NCI-H526 treated with DMSO at 0.1 percent for 48 hours (cell line): Measurements from ENCODE around the gene RBM41.
"Not testable (repeated sequence)": the region's sequence is repeated elsewhere in the genome, so short reads cannot be mapped to it uniquely, and the experiment has no call there.

Experiments
- DNase-seq: peaks from one replicate; lab custom pipeline; 2025; lab: John Stamatoyannopoulos, UW

The RBM41 gene

GRCh38 chrX:107118322-107119147 lies at the start of gene RBM41:
Gene RBM41 (minus strand): TSS chrX:107118822. CDS start chrX:107118773, 49 bp downstream.
- peak; percentile 40 for DNase-seq

GRCh38 chrX:107168257-107168656 lies 49.6 kb upstream of the RBM41 start:
- DNase-seq: no peak

DNA sequence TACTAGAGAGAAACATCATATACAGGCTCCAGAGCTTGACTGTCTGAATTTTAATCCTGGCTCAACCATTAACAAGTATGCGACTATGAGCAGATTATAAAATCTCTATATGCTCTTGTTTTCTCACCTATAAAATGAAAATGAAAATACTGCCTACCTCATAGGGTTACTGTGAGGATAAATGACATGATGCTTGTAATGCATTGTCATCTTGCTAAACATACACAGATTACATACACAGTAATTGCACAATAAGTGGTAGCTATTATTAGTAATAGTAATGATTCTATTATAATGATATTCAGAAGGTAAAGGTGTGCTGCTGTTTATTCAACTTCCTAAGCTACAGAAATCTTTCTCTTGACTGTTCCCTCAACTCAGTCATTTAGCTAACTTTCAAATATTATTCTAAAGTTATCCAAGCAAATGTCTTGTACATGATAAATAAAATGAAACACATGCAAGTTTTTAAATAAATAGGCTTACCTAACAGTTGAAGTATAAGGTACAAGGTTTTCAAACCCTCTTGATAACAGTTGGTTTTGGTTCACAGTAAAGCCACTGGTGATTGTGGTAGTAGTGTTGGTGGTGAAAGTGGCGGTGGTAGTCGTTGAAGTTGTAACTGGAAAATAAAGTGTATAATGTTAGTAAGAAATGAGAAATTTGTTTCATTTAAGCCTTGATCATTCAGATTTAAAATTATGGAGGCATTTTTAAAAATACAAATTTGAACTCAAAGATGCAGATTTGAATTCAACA lies 48.7 kb upstream of the RBM41 start:
- DNase-seq: no peak

- DNase-seq: not testable (repeated sequence)
Measured at GRCh38 chrX:107157618-107158017, 39.0 kb upstream of the RBM41 start.

- not testable (repeated sequence) for DNase-seq
Measured at GRCh38 chrX:107155621-107156430, 37.2 kb upstream of the RBM41 start.

- no peak for DNase-seq
Measured at GRCh38 chrX:107154787-107155620, 36.4 kb upstream of the RBM41 start.

GRCh38 chrX:107153005-107153404 lies 34.4 kb upstream of the RBM41 start:
- no peak for DNase-seq

DNA sequence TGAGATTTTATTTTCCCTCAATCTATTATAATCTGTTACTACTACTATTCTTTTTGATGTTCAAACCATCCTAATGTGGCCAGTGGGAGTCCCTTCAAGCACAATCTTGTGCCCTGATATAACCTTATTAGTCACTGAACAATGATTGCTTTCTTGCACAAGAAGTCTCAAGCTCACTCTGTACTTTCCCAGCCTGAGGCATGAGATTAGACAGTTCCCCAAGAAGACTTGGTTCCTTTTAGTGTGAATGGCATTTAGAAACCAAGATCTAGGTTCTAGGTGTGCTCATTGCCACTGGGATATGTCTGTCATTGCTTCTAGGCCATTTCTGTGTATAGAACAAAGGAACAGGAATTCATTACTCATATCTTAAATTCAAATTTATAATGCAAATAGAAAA lies 28.0 kb upstream of the RBM41 start:
- no peak for DNase-seq

- DNase-seq: no peak
Measured at GRCh38 chrX:107135965-107136307, 17.3 kb upstream of the RBM41 start.

GRCh38 chrX:107135049-107135964 lies 16.7 kb upstream of the RBM41 start:
- no peak for DNase-seq

DNA sequence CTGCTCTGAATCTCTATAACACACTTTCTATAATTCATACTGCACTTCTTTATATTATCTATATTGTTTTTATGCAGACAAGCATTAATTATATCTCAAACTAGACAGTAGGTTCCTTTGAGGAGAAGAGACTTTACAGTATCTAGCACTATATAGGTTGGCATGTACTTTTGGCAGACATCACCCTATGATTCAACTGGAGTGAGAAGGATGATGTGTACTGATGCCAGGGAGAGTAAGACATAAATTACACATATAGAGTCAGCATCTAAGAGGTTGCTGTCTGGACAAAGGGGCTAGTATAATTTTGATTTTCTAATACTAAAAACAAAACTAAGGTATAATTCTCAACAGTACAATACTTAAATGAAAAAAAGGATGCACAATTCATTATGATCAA lies 5.1 kb upstream of the RBM41 start:
- no peak for DNase-seq

DNA sequence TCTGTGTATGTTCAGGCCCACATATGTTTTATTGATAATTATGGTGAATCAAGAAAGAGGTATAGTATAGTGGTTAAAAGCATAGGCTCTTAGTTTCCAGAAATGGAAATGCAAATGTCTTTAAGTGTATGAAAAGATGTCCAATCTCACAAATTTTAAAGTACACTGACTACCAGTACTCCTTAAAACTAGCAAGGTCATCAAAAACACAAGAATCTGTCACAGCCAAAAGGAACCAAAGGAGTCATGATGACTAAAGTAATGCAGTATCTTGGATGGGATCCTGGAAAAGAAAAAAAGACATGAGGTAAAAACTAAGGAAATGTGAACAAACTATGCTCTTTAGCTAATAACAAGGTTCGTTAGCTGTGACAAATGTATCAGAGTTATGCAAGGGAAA lies 661 bp upstream of the RBM41 start:
- no peak for DNase-seq

DNA sequence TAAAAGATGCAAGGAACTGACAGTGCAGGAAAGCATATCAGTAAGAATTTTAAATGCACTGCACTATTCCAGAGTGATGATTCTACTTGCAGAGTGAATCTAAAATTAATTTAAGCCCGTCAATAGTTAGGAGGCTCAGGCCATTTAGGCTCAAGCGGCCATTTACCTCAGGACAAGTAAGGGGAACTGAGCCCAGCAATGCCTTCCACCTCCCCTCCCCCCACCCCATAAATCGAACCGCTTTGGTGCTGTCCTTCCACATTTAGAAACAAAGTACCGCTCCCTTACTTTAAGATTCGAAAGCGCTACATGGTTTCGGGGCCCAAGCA lies 665 bp downstream of the RBM41 start:
- no peak for DNase-seq

DNA sequence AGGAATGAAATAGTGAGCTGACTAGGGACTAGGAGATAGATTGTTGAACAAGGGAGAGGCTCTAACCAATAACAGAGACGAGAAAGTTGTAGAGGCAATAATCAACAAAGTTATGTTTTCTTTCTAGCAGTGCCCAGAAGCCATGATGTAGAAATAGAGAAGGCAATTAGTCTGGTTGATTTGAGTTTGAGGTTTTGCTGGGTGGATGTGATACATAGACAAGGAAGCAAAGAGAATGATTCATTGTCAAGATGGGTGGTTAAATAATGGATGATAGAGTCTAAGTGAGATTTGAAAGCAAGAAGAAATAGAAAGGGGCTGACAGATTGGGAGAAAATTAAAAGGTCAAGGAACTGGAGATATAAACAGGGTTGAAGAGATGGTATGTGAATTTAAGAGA lies 11.2 kb downstream of the RBM41 start:
- no peak for DNase-seq

- no peak for DNase-seq
Measured at GRCh38 chrX:107102980-107103379, 15.6 kb downstream of the RBM41 start.

- no peak for DNase-seq
Measured at GRCh38 chrX:107076158-107076557, 42.5 kb downstream of the RBM41 start.

DNA sequence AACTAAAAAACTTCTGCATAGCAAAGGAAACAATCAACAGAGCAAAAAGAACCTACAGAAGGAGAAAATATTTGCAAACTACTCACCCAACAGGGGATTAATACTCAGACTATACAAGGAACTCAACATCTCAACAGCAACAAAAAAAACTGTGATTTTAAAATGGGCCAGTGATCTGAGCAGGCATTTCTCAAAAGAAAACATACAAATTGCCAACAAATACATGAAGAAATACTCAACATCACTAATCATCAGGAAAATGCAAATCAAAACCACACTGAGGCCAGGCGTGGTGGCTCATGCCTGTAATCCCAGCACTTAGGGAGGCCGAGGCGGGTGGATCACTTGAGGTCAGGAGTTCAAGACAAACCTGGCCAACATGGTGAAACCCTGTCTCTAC lies 60.9 kb downstream of the RBM41 start:
- not testable (repeated sequence) for DNase-seq

GRCh38 chrX:107054978-107055377 lies 63.6 kb downstream of the RBM41 start:
- DNase-seq: no peak

DNA sequence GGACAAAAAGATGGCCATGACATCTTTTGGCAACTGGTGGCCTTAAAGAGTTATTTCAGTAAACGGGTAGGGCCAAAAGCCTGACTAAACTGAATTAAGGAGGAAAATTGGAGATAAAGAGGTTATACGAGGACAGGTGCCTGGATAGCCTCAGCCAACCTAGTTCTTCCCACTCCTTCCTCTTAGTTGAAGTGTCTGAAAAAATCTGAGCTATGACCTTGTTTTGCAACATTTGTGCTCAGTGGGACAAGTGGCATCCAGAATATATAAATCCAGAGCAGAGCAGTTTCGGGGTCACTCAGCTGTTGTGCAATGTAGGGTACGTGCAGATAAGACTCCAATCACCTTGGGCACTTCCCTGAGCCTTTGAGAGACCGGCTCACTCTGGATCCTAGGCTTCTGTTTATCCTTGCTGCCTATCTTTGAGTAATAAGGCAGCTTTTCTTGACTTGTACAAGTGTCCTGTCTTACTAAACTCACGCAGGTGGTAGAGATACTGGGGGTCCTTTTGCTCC lies 68.4 kb downstream of the RBM41 start:
- DNase-seq: no peak

GRCh38 chrX:107047622-107048021 lies 71.0 kb downstream of the RBM41 start:
- DNase-seq: no peak
